ENCODE measurements around the gene KLRC3. TPM values are rescaled to one million over a fixed set of nuclear protein-coding genes. Genes with fewer than 3 reads are reported as not detected.

Gene KLRC3
- total and polyA plus RNA-seq, 2 experiments from 2014 or later: not detected

DNA sequence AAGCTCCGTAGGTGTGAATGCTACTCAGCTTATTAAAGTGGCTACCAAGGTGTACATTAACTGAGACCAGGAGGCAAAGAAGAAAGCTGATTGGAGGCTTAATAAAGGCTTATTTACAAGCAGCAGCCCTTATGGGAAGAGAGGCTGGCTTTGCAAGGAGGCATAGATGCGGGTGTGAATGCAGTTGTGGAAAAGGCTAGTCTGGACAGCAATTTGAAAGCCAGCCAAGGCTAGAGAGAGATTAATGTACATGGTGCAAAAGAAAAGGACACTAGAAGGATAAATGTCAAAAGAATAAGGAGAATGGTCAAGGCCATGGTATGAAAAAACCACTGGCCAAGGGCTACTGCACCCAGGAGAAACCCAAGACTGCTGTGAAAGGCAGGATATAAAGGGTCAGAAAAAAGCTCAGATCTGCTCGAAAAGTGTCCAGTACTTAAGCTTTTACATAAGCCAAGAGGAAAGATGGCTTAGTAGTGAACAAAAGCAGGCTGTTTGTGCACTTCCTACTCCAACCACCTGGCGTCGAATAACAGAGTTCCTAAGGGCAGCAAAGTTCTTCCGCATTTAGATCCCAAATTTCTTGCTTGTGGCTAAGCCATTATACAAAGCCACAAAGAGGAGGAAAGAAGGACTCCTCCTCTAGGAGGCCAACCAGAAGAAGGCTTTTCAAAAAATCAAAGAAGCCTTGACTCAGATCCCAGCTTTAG lies 54.5 kb downstream of the KLRC3 start:
- Histone ChIP-seq H3K27me3 (no peaks in the 10 kb centered on the region), H3K79me2 (peaks cover 3% of the 10 kb centered on the region), H3K4me1 (ENCODE audit: insufficient read depth) (peaks cover 45% of the 10 kb centered on the region), H3K4me2 (peak overlapping the region; percentile 81), H3K27ac (peak overlapping the region; percentile 95), H2AFZ (peak overlapping the region; percentile 83), H4K20me1 (ENCODE audit: insufficient read depth, poor library complexity, severe bottlenecking) (no peaks in the 10 kb centered on the region), H3K36me3 (replicated peaks; ENCODE audit: insufficient read depth, low read depth) (no peaks in the 10 kb centered on the region), H3K4me3 (peak overlapping the region; percentile 37), H3K9me2 (replicated peaks; ENCODE audit: insufficient read depth) (no peaks in the 10 kb centered on the region), H3K9me3 (ENCODE audit: low read depth) (no peaks in the 10 kb centered on the region)
- TF ChIP-seq EZH2 (IDR thresholded peaks at IDR 0.05; ENCODE audit: borderline replicate concordance) (no peak), EZH2phosphoT487 (IDR thresholded peaks at IDR 0.05; ENCODE audit: low read depth, severe bottlenecking, unreplicated experiment) (no peak)
- TF ChIP-seq, protein P1, sequence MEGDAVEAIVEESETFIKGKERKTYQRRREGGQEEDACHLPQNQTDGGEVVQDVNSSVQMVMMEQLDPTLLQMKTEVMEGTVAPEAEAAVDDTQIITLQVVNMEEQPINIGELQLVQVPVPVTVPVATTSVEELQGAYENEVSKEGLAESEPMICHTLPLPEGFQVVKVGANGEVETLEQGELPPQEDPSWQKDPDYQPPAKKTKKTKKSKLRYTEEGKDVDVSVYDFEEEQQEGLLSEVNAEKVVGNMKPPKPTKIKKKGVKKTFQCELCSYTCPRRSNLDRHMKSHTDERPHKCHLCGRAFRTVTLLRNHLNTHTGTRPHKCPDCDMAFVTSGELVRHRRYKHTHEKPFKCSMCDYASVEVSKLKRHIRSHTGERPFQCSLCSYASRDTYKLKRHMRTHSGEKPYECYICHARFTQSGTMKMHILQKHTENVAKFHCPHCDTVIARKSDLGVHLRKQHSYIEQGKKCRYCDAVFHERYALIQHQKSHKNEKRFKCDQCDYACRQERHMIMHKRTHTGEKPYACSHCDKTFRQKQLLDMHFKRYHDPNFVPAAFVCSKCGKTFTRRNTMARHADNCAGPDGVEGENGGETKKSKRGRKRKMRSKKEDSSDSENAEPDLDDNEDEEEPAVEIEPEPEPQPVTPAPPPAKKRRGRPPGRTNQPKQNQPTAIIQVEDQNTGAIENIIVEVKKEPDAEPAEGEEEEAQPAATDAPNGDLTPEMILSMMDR (IDR thresholded peaks at IDR 0.05; ENCODE audit: poor library complexity): no peak
- WGBS (ENCODE audit: low lambda C conversion rate, missing lambda C conversion rate): 42% methylated on average over 6 of the region's 6 CpGs
- DNase-seq (ENCODE audit: low spot score): no peak

DNA sequence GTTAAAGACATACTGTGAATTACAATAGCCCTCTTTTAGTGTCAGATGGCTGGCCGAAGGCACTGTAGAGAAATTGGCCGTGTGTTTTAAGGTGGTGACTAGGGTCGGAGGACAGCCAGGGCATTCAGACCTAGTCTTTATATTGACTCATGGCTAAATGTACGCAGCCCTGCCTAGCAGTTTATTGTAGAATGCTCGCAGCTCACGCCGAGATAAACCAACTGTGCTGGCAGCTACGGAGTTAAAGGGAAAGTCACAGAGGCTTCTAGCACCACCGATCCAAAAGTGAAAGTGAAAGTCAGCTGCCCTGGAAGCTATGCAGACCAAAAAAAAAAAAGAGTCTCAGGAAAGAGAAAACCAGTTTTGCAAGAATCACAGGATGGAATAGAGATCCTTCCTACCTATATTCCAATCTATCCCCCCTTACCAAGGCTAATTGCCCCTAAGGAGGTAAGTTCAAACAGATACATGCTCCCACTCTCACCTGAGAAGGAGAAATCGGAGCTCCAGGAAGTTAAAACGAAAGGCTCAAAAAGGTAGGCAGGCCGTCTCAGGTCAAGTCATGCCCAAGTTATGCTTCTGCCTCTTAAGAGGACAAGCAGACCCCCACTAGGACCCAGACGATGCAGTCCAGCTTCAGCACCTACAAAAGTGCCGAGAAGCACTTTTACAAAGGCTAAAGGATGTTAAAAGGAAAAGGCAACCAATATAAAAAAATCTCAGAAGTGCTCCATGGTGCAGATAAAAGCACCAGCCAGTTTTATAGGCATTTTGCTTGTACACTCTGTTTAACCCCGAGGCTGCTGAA lies 55.4 kb downstream of the KLRC3 start:
- TF ChIP-seq EZH2phosphoT487 (IDR thresholded peaks at IDR 0.05; ENCODE audit: low read depth, severe bottlenecking, unreplicated experiment) (no peak), EZH2 (IDR thresholded peaks at IDR 0.05; ENCODE audit: borderline replicate concordance) (no peak)
- TF ChIP-seq, protein P1 (IDR thresholded peaks at IDR 0.05; ENCODE audit: poor library complexity): no peak
- peaks cover 45% of the 10 kb centered on the region for H3K4me1 ChIP-seq (ENCODE audit: insufficient read depth)
- WGBS (ENCODE audit: low lambda C conversion rate, missing lambda C conversion rate): 2% methylated on average over 15 of the region's 15 CpGs
- H3K4me3 ChIP-seq: peak overlapping the region; percentile 37
- H3K27ac ChIP-seq: peak overlapping the region; percentile 95
- no peaks in the 10 kb centered on the region for H3K36me3 ChIP-seq (replicated peaks; ENCODE audit: insufficient read depth, low read depth)
- H3K4me2 ChIP-seq: peak overlapping the region; percentile 81
- peak; percentile 89 for DNase-seq (ENCODE audit: low spot score)
- H4K20me1 ChIP-seq (ENCODE audit: insufficient read depth, poor library complexity, severe bottlenecking): no peaks in the 10 kb centered on the region
- H3K9me3 ChIP-seq (ENCODE audit: low read depth): no peaks in the 10 kb centered on the region
- H2AFZ ChIP-seq: peak overlapping the region; percentile 83
- no peaks in the 10 kb centered on the region for H3K27me3 ChIP-seq
- H3K9me2 ChIP-seq (replicated peaks; ENCODE audit: insufficient read depth): no peaks in the 10 kb centered on the region
- peaks cover 3% of the 10 kb centered on the region for H3K79me2 ChIP-seq

DNA sequence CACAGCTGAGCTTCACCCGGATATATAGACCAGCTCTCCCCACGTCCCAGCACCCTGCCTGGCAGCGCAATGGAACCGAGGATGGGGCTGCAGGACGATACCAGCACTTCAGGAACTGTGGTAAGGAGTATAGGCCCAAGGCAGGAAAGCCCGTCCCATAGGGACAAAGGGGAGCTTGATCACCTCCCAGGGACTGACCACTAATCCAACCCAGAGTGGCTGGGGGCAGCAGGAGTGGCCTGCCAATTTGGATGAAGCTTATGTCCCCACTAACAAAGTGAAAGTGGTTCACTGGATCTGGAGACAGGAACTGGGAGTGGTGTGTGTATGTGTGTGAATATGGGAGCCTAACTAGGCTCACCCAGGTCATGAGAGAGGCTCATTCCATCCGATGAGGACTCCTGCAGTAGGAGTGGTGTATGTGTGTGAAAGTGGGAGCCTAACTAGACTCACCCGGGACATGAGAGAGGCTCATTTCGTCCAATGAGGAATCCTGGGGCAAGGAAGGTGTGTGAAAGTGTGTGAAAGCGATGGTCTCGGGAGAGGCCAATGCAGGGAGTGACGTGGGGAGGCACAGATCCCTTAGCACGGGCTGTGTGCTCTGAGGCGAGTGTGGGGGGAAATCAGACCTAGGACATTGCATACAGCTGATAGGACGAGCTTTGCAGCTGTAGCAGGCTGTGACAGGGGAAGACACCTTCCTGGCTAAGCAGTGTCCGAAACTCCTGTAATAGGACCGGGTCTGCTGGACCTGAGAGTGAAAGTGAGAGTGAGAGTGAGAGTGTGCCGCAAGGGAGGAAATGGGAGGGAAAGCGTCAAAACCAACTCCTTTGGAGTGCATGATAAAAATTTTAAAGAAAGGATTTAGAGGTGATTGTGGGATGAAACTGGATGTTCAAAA lies 56.2 kb downstream of the KLRC3 start:
- Histone ChIP-seq H3K27ac (peak overlapping the region; percentile 95), H3K36me3 (replicated peaks; ENCODE audit: insufficient read depth, low read depth) (no peaks in the 10 kb centered on the region), H3K4me3 (peak overlapping the region; percentile 37), H3K4me1 (ENCODE audit: insufficient read depth) (peaks cover 45% of the 10 kb centered on the region), H4K20me1 (ENCODE audit: insufficient read depth, poor library complexity, severe bottlenecking) (no peaks in the 10 kb centered on the region), H2AFZ (peak overlapping the region; percentile 83), H3K4me2 (peak overlapping the region; percentile 81), H3K9me3 (ENCODE audit: low read depth) (no peaks in the 10 kb centered on the region), H3K79me2 (peaks cover 3% of the 10 kb centered on the region), H3K27me3 (no peaks in the 10 kb centered on the region), H3K9me2 (replicated peaks; ENCODE audit: insufficient read depth) (no peaks in the 10 kb centered on the region)
- TF ChIP-seq EZH2 (IDR thresholded peaks at IDR 0.05; ENCODE audit: borderline replicate concordance): no peak
- TF ChIP-seq EZH2phosphoT487 (IDR thresholded peaks at IDR 0.05; ENCODE audit: low read depth, severe bottlenecking, unreplicated experiment): no peak
- TF ChIP-seq, protein P1 (IDR thresholded peaks at IDR 0.05; ENCODE audit: poor library complexity): no peak
- WGBS (ENCODE audit: low lambda C conversion rate, missing lambda C conversion rate): 16% methylated on average over 19 of the region's 19 CpGs
- DNase-seq (ENCODE audit: low spot score): peak; percentile 60

Data from hepatocyte (in vitro differentiated cells).